A549 (cell line): ENCODE results near the gene ZNF850. TPM values are rescaled to one million over a fixed set of nuclear protein-coding genes. Genes with fewer than 3 reads are reported as not detected.

Source experiments
- ATAC-seq, 2 experiments: fragments of 200-7000 bp in 1 of 2; fragments of >200 bp in 1 of 2; cut with Nextera tagmentation in 1 of 2; cut with Tn5 transposase in 1 of 2; 3 replicates each; pipeline versions ENCODE4 v1.8.0 to v1.9.1; 2018 to 2020; ENCODE audit warnings: mild to moderate bottlenecking in 1 of 2, moderate library complexity in 1 of 2
- CTCF ChIA-PET: fragments of 300-600 bp; sonication (Branson Sonifier 250); formaldehyde crosslinking; extraction: SDS; loops from one replicate; lab custom pipeline; 2021; ENCODE audit warnings: antibody characterized with exemption, inconsistent platforms; lab: Yijun Ruan, JAX
- POLR2A ChIA-PET: fragments of 350-600 bp; formaldehyde crosslinking; extraction: SDS; loops from one replicate; lab custom pipeline; 2021; ENCODE audit warnings: antibody characterized with exemption, inconsistent platforms; lab: Yijun Ruan, JAX
- DNase-seq, 2 experiments: peaks; one replicate each; pipeline versions ENCODE4 v3.0.0 to v3.0.0-alpha.2; 2011 to 2016; ENCODE audit warnings: low read depth in 1 of 2, low spot score in 1 of 2
- FAIRE-seq: peaks from 2 replicates; lab custom pipeline; 2011; peaks lifted over from hg19 to GRCh38; lab: Jason Lieb, UNC
- H3K27ac ChIP-seq, 2 experiments: fragments of >200 bp; sonication (Bioruptor Twin); formaldehyde crosslinking; 3 replicates each; pipeline ENCODE4 v1.5.1; 2016 to 2017
- H3K4me1 ChIP-seq: fragments of >200 bp; sonication (Bioruptor Twin); formaldehyde crosslinking; 3 replicates; pipeline ENCODE4 v1.6.1; 2016
- H3K4me2 ChIP-seq: fragments of >200 bp; sonication (Bioruptor Twin); formaldehyde crosslinking; 3 replicates; pipeline ENCODE4 v1.6.1; 2016
- H3K4me3 ChIP-seq: fragments of >200 bp; sonication (Bioruptor Twin); formaldehyde crosslinking; 3 replicates; pipeline ENCODE4 v1.5.1; 2016
- H3K9me3 ChIP-seq: fragments of >200 bp; sonication (Bioruptor Twin); formaldehyde crosslinking; 3 replicates; pipeline ENCODE4 v1.6.1; 2016
- BHLHE40 ChIP-seq: IDR thresholded peaks from 2 replicates; pipeline ENCODE4 v1.6.1; 2012; ENCODE audit warnings: low read depth, low read length, inconsistent platforms
- CEBPB ChIP-seq, 2 experiments: fragments of >200 bp in 1 of 2; sonication (Bioruptor Twin) in 1 of 2; formaldehyde crosslinking in 1 of 2; IDR thresholded peaks; 2 replicates each; pipeline ENCODE4 v1.6.1; 2012 to 2016
- CHD2 ChIP-seq: fragments of 150-350 bp; IDR thresholded peaks from 2 replicates; pipeline ENCODE4 v1.6.1; 2014; ENCODE audit warnings: low read length; ENCODE audit not compliant: partially characterized antibody
- CHD4 ChIP-seq: fragments of 200-600 bp; sonication (generic); IDR thresholded peaks from 2 replicates; pipeline ENCODE4 v1.6.1; 2016; ENCODE audit warnings: antibody characterized with exemption, mild to moderate bottlenecking, borderline replicate concordance
- ELK1 ChIP-seq: fragments of 150-350 bp; IDR thresholded peaks from 2 replicates; pipeline ENCODE4 v1.6.1; 2014; ENCODE audit warnings: low read depth, mild to moderate bottlenecking, low read length
- FOSL2 ChIP-seq, 2 experiments: fragments of 450-650 bp in 1 of 2; fragments of >200 bp in 1 of 2; sonication (Bioruptor Twin) in 1 of 2; formaldehyde crosslinking; IDR thresholded peaks; 2 replicates each; pipeline versions ENCODE4 v1.5.0 to v1.6.1; 2016 to 2020; ENCODE audit warnings: mild to moderate bottlenecking in 1 of 2, moderate library complexity in 1 of 2
- FOXS1 ChIP-seq: fragments of 250-450 bp; sonication (Bioruptor Pico); IDR thresholded peaks from 2 replicates; pipeline ENCODE4 v1.5.0; 2020; ENCODE audit warnings: mild to moderate bottlenecking, moderate library complexity
- HDAC2 ChIP-seq: fragments of 200-600 bp; sonication (generic); IDR thresholded peaks from 2 replicates; pipeline ENCODE4 v1.6.1; 2016
- HES2 ChIP-seq: fragments of >200 bp; sonication (Bioruptor Twin); formaldehyde crosslinking; IDR thresholded peaks from 2 replicates; pipeline ENCODE4 v1.6.1; 2016
- HEYL ChIP-seq: fragments of 250-450 bp; sonication (Bioruptor Pico); IDR thresholded peaks from 2 replicates; pipeline ENCODE4 v1.8.0; 2021; ENCODE audit warnings: mild to moderate bottlenecking, moderate library complexity
- HMGXB4 ChIP-seq: fragments of 250-450 bp; sonication (Bioruptor Pico); IDR thresholded peaks from 2 replicates; pipeline ENCODE4 v1.5.0; 2021; ENCODE audit warnings: mild to moderate bottlenecking, moderate library complexity, borderline replicate concordance
- JUNB ChIP-seq: fragments of >200 bp; sonication (Bioruptor Twin); formaldehyde crosslinking; IDR thresholded peaks from 2 replicates; pipeline ENCODE4 v1.6.1; 2016
- KDM1A ChIP-seq: fragments of 200-600 bp; sonication (generic); IDR thresholded peaks from 2 replicates; pipeline ENCODE4 v1.6.1; 2016; ENCODE audit warnings: low read depth, mild to moderate bottlenecking
- MAFK ChIP-seq: fragments of 450-650 bp; IDR thresholded peaks from 2 replicates; pipeline ENCODE4 v1.6.1; 2014; ENCODE audit not compliant: partially characterized antibody
- MAX ChIP-seq: IDR thresholded peaks from 2 replicates; pipeline ENCODE4 v1.6.1; 2012
- MAZ ChIP-seq: fragments of 150-350 bp; IDR thresholded peaks from 2 replicates; pipeline ENCODE4 v1.6.1; 2014; ENCODE audit warnings: antibody characterized with exemption, low read depth, low read length, borderline replicate concordance
- MYC ChIP-seq: IDR thresholded peaks from 2 replicates; pipeline ENCODE4 v1.6.1; 2012; ENCODE audit warnings: mild to moderate bottlenecking, inconsistent platforms, low read length, improper control_type of control experiment, borderline replicate concordance
- PBX3 ChIP-seq: IDR thresholded peaks from 2 replicates; pipeline ENCODE4 v1.6.1; 2012
- PHF8 ChIP-seq: fragments of 200-600 bp; sonication (generic); IDR thresholded peaks from 2 replicates; pipeline ENCODE4 v1.6.1; 2016; ENCODE audit warnings: low read depth, mild to moderate bottlenecking, antibody characterized with exemption, moderate library complexity, borderline replicate concordance
- RAD21 ChIP-seq, 2 experiments: fragments of >200 bp in 1 of 2; sonication (Bioruptor Twin) in 1 of 2; formaldehyde crosslinking in 1 of 2; IDR thresholded peaks in 1 of 2; conservative IDR thresholded peaks in 1 of 2; 2 replicates in 1 of 2; 3 replicates in 1 of 2; pipeline ENCODE4 v1.6.1; 2012 to 2018; ENCODE audit warnings: inconsistent platforms in 1 of 2
- RFX5 ChIP-seq: fragments of 450-650 bp; IDR thresholded peaks from 2 replicates; pipeline ENCODE4 v1.7.1; 2014; ENCODE audit warnings: antibody characterized with exemption, mild to moderate bottlenecking, moderate library complexity
- RNF2 ChIP-seq: fragments of 200-600 bp; sonication (generic); IDR thresholded peaks from 2 replicates; pipeline ENCODE4 v1.6.1; 2016; ENCODE audit warnings: low read depth, mild to moderate bottlenecking, antibody characterized with exemption, moderate library complexity, borderline replicate concordance
- SMC3 ChIP-seq: fragments of >200 bp; sonication (Bioruptor Twin); formaldehyde crosslinking; IDR thresholded peaks from 3 replicates; pipeline ENCODE4 v1.6.1; 2018; ENCODE audit warnings: inconsistent platforms
- TP53 ChIP-seq: fragments of 250-450 bp; sonication (Bioruptor Pico); IDR thresholded peaks from 2 replicates; pipeline ENCODE4 v1.5.0; 2021; ENCODE audit warnings: mild to moderate bottlenecking, moderate library complexity
- ZC3H11A ChIP-seq: fragments of 450-650 bp; IDR thresholded peaks from 2 replicates; pipeline ENCODE4 v1.6.1; 2014; ENCODE audit warnings: antibody characterized with exemption, mild to moderate bottlenecking
- WGBS: methylation state at CpG from one replicate; pipeline ENCODE4 v1.1.6; 2017; ENCODE audit errors: missing lambda C conversion rate; 5-methylcytosine and 5-hydroxymethylcytosine counted together
- polyA plus RNA-seq, 4 experiments: library from polyadenylated mRNA; depleted of rRNA in 3 of 4; stranded (reverse); fragments of >200 nt; fragmentation: RNase III in 1 of 4; extraction: RNeasy Plus Mini Kit Qiagen cat#74134 plus additional on column Dnase treatment in 1 of 4; gene quantifications; 2 replicates in 3 of 4; 3 replicates in 1 of 4; pipeline ENCODE4 v1.2.3, GENCODE V29; 2011 to 2017

ZNF850 gene
- polyA plus RNA-seq, 2 of the 4 experiments (the other 2 are of a cell fraction), result 1.5 to 3.1 TPM

GRCh38 chr19:36672368-36672767 lies 100.2 kb downstream of the ZNF850 start:
- Histone ChIP-seq H3K4me3 (no peak overlapping the region), H3K9me3 (peaks cover 89% of the 10 kb centered on the region), H3K4me1 (no peaks in the 10 kb centered on the region), H3K27ac (no peak overlapping the region), H3K4me2 (no peak overlapping the region)
- POLR2A ChIA-PET, result no interaction called here
- no peak for FAIRE-seq
- DNase-seq, result no peak
- 94% methylated on average over 1 of the region's 1 CpG for WGBS
- TF ChIP-seq MAX (no peak), HDAC2 (no peak), CHD2 (no peak), FOXS1 (CRISPR knock-in tag) (no peak), CHD4 (no peak), CEBPB (IDR thresholded peaks at IDR 0.05) (no peak), FOSL2 (IDR thresholded peaks at IDR 0.05) (no peak), FOSL2 (CRISPR knock-in tag; IDR thresholded peaks at IDR 0.05) (no peak), HMGXB4 (CRISPR knock-in tag) (no peak), JUNB (no peak), ELK1 (no peak), PHF8 (no peak), KDM1A (no peak), RFX5 (no peak), PBX3 (no peak), MAFK (no peak), TP53 (CRISPR knock-in tag) (no peak), SMC3 (no peak), RNF2 (no peak)
- TF ChIP-seq, all 56 proteins: peak for 0
- no peak for ATAC-seq
- CTCF ChIA-PET, result interaction anchor here (0.6 to 1.0 kb wide), 2 partner anchors 9 to 13 kb away, joined by 3 read pairs; no protein-coding TSS in a partner anchor

- Histone ChIP-seq H3K27ac (no peak overlapping the region), H3K9me3 (peaks cover 83% of the 10 kb centered on the region), H3K4me3 (no peak overlapping the region), H3K4me2 (no peak overlapping the region), H3K4me1 (no peaks in the 10 kb centered on the region)
- POLR2A ChIA-PET, result no interaction called here
- CTCF ChIA-PET, result interaction anchor here (1.0 kb wide), 1 partner anchor 17 kb away, joined by 3 read pairs; no protein-coding TSS in a partner anchor
- 74% methylated on average over 2 of the region's 2 CpGs for WGBS
- FAIRE-seq (peak; percentile 86), DNase-seq (no peak), ATAC-seq (no peak)
- TF ChIP-seq BHLHE40, result no peak
- no peak for TF ChIP-seq MAFK
- no peak for TF ChIP-seq MYC
- TF ChIP-seq CHD4, result no peak
- TF ChIP-seq HEYL, result no peak
- TF ChIP-seq MAZ, result no peak
- no peak for TF ChIP-seq JUNB
- TF ChIP-seq HES2, result no peak
- no peak for TF ChIP-seq ZC3H11A
- no peak for TF ChIP-seq RAD21 (conservative IDR thresholded peaks at IDR 0.05 in 1 of 2, IDR thresholded peaks at IDR 0.05 in 1 of 2)
Measured at GRCh38 chr19:36668646-36669045, 104.0 kb downstream of the ZNF850 start.
